22Rv1 (cell line): ENCODE measurements around the gene LRRC58.

Experiments
- H3K27ac ChIP-seq: fragments of 450-650 bp; 2 replicates; pipeline ENCODE4 v1.5.1; 2017
- ZFX ChIP-seq: fragments of 450-650 bp; IDR thresholded peaks from 2 replicates; pipeline ENCODE4 v1.6.1; 2017; ENCODE audit warnings: antibody characterized with exemption, borderline replicate concordance
- TF ChIP-seq, protein P1 (sequence below): fragments of 450-650 bp; IDR thresholded peaks from 2 replicates; pipeline ENCODE4 v1.5.1; 2017; ENCODE audit warnings: mild to moderate bottlenecking

Gene LRRC58

DNA sequence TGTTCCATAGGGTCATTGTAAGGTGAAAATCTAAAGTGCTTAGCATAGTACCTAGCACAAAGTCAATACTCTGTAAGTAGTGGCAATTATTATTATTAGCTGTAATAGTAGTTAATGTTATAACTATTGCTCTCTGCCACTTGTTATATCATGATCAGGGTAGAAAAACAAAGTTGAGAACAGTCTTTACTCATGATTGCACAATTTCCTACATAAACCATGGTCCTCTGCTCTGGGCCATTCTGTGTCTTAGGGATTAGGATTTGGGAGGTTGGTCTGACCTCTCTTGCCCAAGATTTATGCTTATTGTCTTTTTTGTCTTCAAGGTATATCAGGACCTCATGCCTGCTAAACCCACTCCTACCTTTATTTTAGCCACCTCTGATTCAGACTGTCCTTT lies 4.3 kb upstream of the LRRC58 start:
- TF ChIP-seq, protein P1, sequence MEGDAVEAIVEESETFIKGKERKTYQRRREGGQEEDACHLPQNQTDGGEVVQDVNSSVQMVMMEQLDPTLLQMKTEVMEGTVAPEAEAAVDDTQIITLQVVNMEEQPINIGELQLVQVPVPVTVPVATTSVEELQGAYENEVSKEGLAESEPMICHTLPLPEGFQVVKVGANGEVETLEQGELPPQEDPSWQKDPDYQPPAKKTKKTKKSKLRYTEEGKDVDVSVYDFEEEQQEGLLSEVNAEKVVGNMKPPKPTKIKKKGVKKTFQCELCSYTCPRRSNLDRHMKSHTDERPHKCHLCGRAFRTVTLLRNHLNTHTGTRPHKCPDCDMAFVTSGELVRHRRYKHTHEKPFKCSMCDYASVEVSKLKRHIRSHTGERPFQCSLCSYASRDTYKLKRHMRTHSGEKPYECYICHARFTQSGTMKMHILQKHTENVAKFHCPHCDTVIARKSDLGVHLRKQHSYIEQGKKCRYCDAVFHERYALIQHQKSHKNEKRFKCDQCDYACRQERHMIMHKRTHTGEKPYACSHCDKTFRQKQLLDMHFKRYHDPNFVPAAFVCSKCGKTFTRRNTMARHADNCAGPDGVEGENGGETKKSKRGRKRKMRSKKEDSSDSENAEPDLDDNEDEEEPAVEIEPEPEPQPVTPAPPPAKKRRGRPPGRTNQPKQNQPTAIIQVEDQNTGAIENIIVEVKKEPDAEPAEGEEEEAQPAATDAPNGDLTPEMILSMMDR, result no peak
- TF ChIP-seq ZFX, result no peak

DNA sequence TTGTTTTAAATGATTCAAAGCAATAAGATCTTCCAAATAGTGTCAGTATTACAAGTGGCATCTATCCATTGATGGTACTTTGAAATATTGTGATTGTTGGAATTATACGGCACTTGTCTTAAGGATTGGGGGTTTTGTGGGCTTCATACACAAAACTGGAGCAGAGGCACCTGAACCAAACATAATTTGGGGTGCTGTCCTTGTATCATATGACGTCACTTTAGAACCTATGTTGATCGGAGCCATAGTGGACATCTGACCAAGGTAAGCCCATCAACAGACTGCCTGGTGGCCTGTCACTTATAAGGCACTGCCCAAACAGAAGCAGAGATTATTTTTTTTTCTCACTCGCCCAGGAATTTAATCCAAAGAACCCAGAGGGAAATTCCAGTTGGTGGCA lies 2.9 kb upstream of the LRRC58 start:
- no peak overlapping the region for H3K27ac ChIP-seq
- TF ChIP-seq, protein P1, result no peak
- TF ChIP-seq ZFX, result no peak

More for the DNA sequence above, 4.3 kb upstream of the LRRC58 start:
- H3K27ac ChIP-seq, result no peak overlapping the region

DNA sequence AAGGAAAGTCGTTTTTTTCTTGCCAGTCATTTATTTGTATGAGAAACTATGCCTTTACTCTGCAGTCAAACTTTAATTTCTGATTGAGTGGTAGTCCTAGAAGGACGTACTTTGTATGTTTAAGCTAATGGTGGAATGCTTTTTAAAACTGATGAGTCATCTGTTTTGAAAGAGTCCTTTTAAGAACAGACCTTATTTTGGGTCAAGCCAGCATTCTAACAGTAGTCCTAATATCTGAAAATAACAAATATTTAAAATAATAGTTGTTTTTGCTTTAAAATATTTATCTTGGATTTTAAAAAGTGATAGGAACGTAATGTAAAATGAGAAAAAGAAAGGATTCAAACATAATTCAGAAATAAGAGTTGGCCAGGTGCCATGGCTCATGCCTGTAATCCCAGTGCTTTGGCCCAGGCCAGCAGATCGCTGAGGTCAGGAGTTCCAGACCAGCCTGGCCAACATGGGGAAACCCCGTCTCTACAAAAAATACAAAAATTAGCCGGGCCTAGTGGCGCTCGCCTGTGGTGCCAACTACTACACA lies 1.3 kb upstream of the LRRC58 start:
- no peak for TF ChIP-seq ZFX
- TF ChIP-seq, protein P1, result no peak
- H3K27ac ChIP-seq, result peak overlapping the region; percentile 92

DNA sequence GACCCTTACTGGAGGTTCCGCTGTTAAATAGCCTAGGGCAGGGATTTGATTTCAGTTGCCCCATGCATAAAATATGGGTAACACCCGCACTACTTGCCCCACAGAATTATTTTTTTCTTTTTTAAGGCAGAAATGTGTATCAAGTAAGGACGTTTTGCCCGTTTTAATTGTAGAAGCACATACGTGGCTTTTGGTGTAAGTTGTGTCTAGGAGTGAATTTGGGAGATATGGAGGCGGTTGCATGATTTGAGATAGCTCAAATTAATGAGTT lies 636 bp upstream of the LRRC58 start:
- TF ChIP-seq, protein P1, result no peak
- no peak for TF ChIP-seq ZFX
- H3K27ac ChIP-seq, result peak overlapping the region; percentile 92

DNA sequence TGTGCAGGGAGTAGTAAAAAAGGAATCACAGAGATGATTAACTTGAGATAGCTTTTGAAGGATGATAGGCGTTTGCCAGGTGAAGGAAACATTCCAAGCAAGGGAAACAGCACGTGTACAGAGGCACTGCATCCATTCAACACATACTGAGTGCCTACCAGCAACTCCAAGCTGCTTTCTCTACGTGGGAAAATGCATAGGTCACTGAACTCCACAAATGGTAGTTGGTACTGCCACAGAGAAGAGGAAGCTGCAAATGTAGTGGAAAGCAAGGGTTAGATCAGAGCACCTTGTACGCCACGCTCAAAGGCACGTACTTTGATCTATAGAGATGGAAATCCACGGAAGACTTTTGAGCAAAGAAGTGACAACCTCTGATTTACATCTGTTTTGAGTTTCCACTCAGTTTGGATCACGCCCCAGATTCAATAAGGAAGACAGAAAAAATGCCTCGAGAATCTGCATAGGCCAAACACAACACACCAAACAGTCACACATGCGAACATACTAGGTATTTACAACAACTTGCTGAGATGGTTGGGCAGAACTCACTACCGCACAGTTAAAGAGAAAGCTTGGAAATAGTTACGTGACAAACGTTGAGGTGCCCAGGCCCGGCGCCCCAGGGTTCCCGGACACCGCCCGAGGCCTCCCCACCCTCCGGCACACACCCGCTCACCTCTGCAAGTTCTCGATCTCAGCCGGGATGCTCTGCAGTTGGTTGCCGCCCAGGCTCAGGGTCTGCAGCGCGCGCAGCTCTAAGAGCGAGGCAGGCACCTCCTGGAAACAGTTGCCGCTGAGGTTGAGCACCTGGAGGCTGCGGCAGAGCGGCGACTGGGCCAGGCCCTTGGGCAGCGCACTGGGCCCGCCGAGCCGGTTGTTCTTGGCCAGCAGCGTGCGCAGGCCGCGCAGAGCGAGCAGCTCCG lies 826 bp downstream of the LRRC58 start:
- no peak for TF ChIP-seq ZFX
- TF ChIP-seq, protein P1, result no peak
- H3K27ac ChIP-seq, result peak overlapping the region; percentile 92

DNA sequence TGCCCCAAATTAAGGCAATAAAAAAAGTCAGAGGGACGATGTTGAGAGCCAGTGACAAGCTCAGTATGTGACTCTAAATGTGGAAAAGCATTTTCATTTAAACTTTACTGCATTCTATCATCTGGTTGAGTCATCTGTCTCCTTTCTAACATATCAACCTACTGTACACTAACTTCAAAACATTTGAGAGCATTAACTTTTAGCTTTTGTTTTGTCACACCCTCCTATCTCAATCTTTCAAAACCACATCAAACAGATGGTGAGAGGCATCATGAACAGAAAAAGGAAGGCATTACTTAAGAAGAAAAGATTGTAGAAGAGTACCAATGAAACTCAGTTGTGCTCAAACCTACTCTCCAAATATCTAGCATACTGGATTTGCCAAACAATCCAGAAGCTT lies 4.8 kb downstream of the LRRC58 start:
- TF ChIP-seq, protein P1, result no peak
- no peak for TF ChIP-seq ZFX
- H3K27ac ChIP-seq, result no peak overlapping the region

DNA sequence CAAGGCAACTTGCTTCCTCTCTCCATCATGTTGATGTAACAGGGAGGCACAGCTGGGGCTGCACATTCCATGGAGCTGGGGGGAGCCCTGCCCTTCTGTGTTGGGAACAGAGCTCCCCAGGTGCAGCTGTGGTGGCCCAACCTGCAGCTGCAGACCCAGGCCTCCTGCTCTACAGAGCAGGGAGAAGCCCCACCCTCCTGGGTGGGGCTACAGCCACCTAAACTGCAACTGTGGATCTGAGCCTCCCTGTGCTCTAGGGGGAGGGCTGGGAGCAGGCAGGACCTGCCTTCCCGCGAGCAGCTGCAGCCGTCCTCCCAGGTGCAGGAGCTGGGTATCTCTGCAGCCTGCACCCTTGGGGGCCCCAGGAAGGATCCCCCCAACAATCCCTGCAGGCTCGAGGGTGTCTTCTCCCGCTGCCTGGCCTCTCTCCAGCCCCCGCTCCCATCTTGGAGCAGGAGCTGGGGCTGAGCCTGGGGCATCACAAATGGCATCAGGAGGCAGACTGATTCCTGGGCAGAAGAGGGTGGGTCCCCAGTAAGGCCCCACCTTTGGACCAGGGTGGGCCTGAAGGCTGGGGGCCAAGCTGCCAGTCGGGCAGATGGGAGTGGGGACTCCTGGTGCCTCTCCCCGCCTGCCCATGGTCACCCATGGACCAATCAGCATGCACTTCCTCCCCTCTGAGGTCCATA lies 7.4 kb downstream of the LRRC58 start:
- no peak overlapping the region for H3K27ac ChIP-seq
- TF ChIP-seq ZFX, result no peak
- TF ChIP-seq, protein P1, result no peak
